Vagina (tissue), 2 donors: ENCODE results near the gene MELTF. TPM values are rescaled to one million over a fixed set of nuclear protein-coding genes. Genes with fewer than 3 reads are reported as not detected.

Experiments
- DNase-seq, 2 donors: peaks; one replicate each; pipeline ENCODE4 v3.0.0-alpha.2; 2017; ENCODE audit errors: extremely low spot score in 2 of 2
- H3K27ac ChIP-seq: fragments of 200-600 bp; sonication (generic); one replicate; pipeline ENCODE4 v1.5.1; 2019
- H3K27me3 ChIP-seq: fragments of 200-600 bp; sonication (generic); one replicate; pipeline ENCODE4 v1.5.1; 2019
- H3K36me3 ChIP-seq, 2 donors: fragments of 200-600 bp; sonication (generic); one replicate each; pipeline ENCODE4 v1.5.1; 2017 to 2019
- H3K4me1 ChIP-seq: fragments of 200-600 bp; sonication (generic); one replicate; pipeline ENCODE4 v1.5.1; 2019
- H3K4me3 ChIP-seq, 2 donors: fragments of 200-600 bp; sonication (generic); 1 replicate in 1 of 2; 2 replicates in 1 of 2; pipeline ENCODE4 v1.5.1; 2016 to 2019
- H3K9me3 ChIP-seq: fragments of 200-600 bp; sonication (generic); one replicate; pipeline ENCODE4 v1.5.1; 2019
- POLR2A ChIP-seq, 2 donors: fragments of 450-650 bp; IDR thresholded peaks; one replicate each; pipeline ENCODE4 v1.6.1; 2017; ENCODE audit warnings: antibody characterized with exemption in 2 of 2, mild to moderate bottlenecking in 2 of 2, moderate library complexity in 2 of 2
- POLR2AphosphoS5 ChIP-seq, 2 donors: sonication (generic); formaldehyde crosslinking; IDR thresholded peaks; one replicate each; pipeline ENCODE4 v1.9.0; 2017; ENCODE audit warnings: antibody characterized with exemption in 2 of 2, mild to moderate bottlenecking in 2 of 2, low read depth in 1 of 2; ENCODE audit not compliant: insufficient read depth in 1 of 2
- intact Hi-C: fragments of 100-400 bp; cut with DNase I; formaldehyde crosslinking; loops from one replicate; pipeline ENCODE4 v1.15.1; 2023
- total RNA-seq: library from RNA; depleted of rRNA; stranded (reverse); fragments of >200 nt; gene quantifications from one replicate; pipeline ENCODE4 v1.2.3, GENCODE V29; 2016
- TF ChIP-seq, protein P1 (sequence below), 3 experiments: fragments of 450-650 bp in 2 of 3; fragments of 200-600 bp in 1 of 3; sonication (generic) in 1 of 3; IDR thresholded peaks; one replicate each; pipeline ENCODE4 v1.5.1; 2017 to 2019; ENCODE audit warnings: antibody characterized with exemption in 3 of 3, mild to moderate bottlenecking in 2 of 3, moderate library complexity in 2 of 3

The MELTF gene
- total RNA-seq, 1 donor from 2014 or later: 23.6 TPM

DNA sequence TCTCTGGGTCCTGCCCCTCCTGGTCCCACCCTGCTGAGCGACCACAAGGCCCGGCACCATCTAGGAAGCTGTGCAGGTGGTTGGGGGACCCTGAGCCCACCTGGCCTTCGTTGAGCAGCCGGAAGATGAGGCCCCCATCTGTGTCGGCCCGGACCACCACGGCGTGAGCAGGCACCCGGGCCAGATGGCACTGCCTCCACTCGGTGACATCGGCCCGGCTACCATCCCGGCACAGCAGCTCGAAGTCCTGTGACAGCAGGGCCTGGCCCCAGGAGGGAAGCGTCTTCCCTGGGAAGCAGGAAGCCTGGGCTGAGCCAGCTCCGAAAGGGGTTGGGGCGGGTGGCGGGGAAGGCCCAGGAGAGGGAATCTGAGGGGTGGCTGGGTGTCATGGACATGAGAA, 12.6 kb downstream of the MELTF start:
- H3K27me3 ChIP-seq: no peaks in the 10 kb centered on the region
- no peak overlapping the region for H3K27ac ChIP-seq
- no peak overlapping the region for H3K4me3 ChIP-seq
- TF ChIP-seq POLR2A (IDR thresholded peaks at IDR 0.05) (no peak), POLR2AphosphoS5 (IDR thresholded peaks at IDR 0.05; ENCODE audit: insufficient read depth in 1 of 2, low read depth in 1 of 2) (no peak)
- TF ChIP-seq, protein P1, sequence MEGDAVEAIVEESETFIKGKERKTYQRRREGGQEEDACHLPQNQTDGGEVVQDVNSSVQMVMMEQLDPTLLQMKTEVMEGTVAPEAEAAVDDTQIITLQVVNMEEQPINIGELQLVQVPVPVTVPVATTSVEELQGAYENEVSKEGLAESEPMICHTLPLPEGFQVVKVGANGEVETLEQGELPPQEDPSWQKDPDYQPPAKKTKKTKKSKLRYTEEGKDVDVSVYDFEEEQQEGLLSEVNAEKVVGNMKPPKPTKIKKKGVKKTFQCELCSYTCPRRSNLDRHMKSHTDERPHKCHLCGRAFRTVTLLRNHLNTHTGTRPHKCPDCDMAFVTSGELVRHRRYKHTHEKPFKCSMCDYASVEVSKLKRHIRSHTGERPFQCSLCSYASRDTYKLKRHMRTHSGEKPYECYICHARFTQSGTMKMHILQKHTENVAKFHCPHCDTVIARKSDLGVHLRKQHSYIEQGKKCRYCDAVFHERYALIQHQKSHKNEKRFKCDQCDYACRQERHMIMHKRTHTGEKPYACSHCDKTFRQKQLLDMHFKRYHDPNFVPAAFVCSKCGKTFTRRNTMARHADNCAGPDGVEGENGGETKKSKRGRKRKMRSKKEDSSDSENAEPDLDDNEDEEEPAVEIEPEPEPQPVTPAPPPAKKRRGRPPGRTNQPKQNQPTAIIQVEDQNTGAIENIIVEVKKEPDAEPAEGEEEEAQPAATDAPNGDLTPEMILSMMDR (IDR thresholded peaks at IDR 0.05): no peak
- DNase-seq: no peak
- H3K9me3 ChIP-seq: no peaks in the 10 kb centered on the region
- H3K36me3 ChIP-seq: no peaks in the 10 kb centered on the region
- no peaks in the 10 kb centered on the region for H3K4me1 ChIP-seq
- intact Hi-C loops: no loop called here

- Histone ChIP-seq H3K36me3 (no peaks in the 10 kb centered on the region), H3K27me3 (no peaks in the 10 kb centered on the region), H3K9me3 (no peaks in the 10 kb centered on the region), H3K4me1 (no peaks in the 10 kb centered on the region), H3K27ac (no peak overlapping the region), H3K4me3 (no peak overlapping the region)
- DNase-seq: no peak
- intact Hi-C loops: no loop called here
- no peak for TF ChIP-seq POLR2AphosphoS5 (IDR thresholded peaks at IDR 0.05; ENCODE audit: insufficient read depth in 1 of 2, low read depth in 1 of 2)
Observed at GRCh38 chr3:197015790-197016736, 13.6 kb downstream of the MELTF start.

DNA sequence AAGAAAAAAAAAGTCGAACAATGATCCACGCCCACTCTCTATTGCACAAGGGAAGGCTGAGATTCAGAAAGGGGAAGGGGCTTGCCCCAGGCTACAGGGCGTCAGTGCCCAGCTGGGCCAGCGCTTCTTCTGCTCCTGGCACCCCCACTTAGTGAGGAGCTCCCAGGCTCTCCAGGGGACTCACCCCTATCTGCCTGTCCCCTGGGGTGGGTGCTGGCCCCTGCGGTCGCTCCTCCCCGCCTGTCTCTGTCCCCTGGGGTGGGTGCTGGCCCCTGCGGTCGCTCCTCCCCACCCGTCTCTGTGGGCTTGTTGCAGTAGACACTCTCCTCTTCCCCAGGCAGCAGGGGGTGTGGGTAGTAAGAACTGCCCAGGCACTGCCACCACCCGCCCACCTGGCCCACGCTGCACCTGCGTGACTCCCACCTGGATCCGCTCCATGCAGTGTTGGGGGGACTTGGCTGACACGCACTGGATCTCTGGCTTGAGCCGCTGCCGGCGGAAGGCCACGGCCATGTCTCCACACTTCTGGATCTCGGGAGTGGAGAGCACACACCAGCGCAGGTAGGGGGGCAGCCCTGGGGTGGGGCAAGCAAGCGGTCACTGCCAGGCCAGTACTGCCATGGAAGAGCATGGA, 14.6 kb downstream of the MELTF start:
- Histone ChIP-seq H3K9me3 (no peaks in the 10 kb centered on the region), H3K27me3 (no peaks in the 10 kb centered on the region), H3K27ac (no peak overlapping the region), H3K36me3 (no peaks in the 10 kb centered on the region), H3K4me3 (no peak overlapping the region), H3K4me1 (no peaks in the 10 kb centered on the region)
- TF ChIP-seq POLR2A (IDR thresholded peaks at IDR 0.05) (no peak), POLR2AphosphoS5 (IDR thresholded peaks at IDR 0.05; ENCODE audit: insufficient read depth in 1 of 2, low read depth in 1 of 2) (no peak)
- TF ChIP-seq, protein P1 (IDR thresholded peaks at IDR 0.05): no peak
- intact Hi-C loops: no loop called here
- DNase-seq: no peak

- H3K4me3 ChIP-seq: no peak overlapping the region
- no peaks in the 10 kb centered on the region for H3K4me1 ChIP-seq
- no peaks in the 10 kb centered on the region for H3K36me3 ChIP-seq
- DNase-seq: no peak
- H3K9me3 ChIP-seq: no peaks in the 10 kb centered on the region
- no peak overlapping the region for H3K27ac ChIP-seq
- no peak for TF ChIP-seq POLR2AphosphoS5 (IDR thresholded peaks at IDR 0.05; ENCODE audit: insufficient read depth in 1 of 2, low read depth in 1 of 2)
- TF ChIP-seq POLR2A (IDR thresholded peaks at IDR 0.05): no peak
- TF ChIP-seq, protein P1 (IDR thresholded peaks at IDR 0.05): no peak
- intact Hi-C loops: no loop called here
- no peaks in the 10 kb centered on the region for H3K27me3 ChIP-seq
Observed at GRCh38 chr3:197014024-197014423, 15.6 kb downstream of the MELTF start.

DNA sequence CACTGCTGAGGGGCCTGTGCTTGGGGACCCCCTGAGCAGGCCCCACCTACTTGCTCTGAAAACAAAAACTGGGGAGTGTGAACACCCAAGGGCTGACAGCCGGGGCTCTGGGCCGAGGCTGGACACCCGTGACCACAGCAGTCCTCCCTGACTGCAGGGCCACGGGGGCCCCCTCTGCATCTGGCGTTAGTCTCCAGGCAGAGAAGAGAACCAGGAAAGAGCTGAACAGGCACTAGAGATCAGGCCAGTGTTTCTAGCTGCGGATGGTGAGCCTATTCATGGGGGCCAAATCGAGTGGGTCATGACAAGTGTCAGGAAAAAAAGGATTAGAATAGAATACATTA, 17.1 kb downstream of the MELTF start:
- H3K27me3 ChIP-seq: no peaks in the 10 kb centered on the region
- TF ChIP-seq, protein P1 (IDR thresholded peaks at IDR 0.05): no peak
- TF ChIP-seq POLR2AphosphoS5 (IDR thresholded peaks at IDR 0.05; ENCODE audit: insufficient read depth in 1 of 2, low read depth in 1 of 2): no peak
- no peak for TF ChIP-seq POLR2A (IDR thresholded peaks at IDR 0.05)
- no peak for DNase-seq
- H3K27ac ChIP-seq: no peak overlapping the region
- no peaks in the 10 kb centered on the region for H3K4me1 ChIP-seq
- no peaks in the 10 kb centered on the region for H3K36me3 ChIP-seq
- intact Hi-C loops: no loop called here
- no peaks in the 10 kb centered on the region for H3K9me3 ChIP-seq
- H3K4me3 ChIP-seq: no peak overlapping the region
